ENCODE results near the gene KDM4C. TPM values are rescaled to one million over a fixed set of nuclear protein-coding genes. Genes with fewer than 3 reads are reported as not detected.

Gene KDM4C
- total and polyA plus RNA-seq, 2 of the 8 experiments (the other 6 are each of a cell fraction or from before 2014, with no cell fraction given): 13.0 to 26.1 TPM

DNA sequence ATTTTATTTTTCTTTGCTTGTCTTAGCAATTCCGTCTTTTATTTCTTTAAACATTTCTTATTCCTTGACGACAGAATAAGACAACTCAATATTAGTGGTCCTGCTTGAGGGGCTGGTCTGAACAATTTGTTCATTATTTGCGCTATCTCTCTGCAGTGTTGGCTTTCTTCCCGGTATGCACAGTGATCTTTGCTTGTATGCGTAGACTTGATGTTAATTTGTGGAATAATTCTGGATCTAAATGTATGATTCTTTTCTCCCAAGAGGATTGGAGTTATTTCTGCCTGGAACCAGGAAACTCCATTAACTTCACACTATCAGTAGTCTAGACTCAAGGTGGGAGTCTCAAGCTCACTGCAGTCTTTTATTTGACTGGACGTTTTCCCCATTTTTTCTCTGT lies 80.4 kb downstream of the KDM4C start:
- no peak overlapping the region for H4K8ac ChIP-seq (ENCODE audit: extremely low read depth, insufficient read depth, low read length)
- TF ChIP-seq ASH2L (IDR thresholded peaks at IDR 0.05; ENCODE audit: low read length): no peak
- peaks cover 0 to 2% (median 0%) of the 10 kb centered on the region in 4 experiments; a peak in 3 of 8 replicates for H3K36me3 ChIP-seq (ENCODE audit: control insufficient read depth in 2 of 4, insufficient read depth in 4 of 4, low read length in 3 of 4)
- FAIRE-seq (no peak), DNase-seq (ENCODE audit: low read depth in 1 of 2, low spot score in 2 of 2) (no peak)
- H3K56ac ChIP-seq (replicated peaks; ENCODE audit: insufficient read length, low read depth, low read length): no peak overlapping the region
- no peak overlapping the region for H3K9ac ChIP-seq (replicated peaks in 1 of 4; ENCODE audit: extremely low read depth in 1 of 4, low read depth in 3 of 4, low read length in 3 of 4)
- H3K4me2 ChIP-seq (ENCODE audit: insufficient read depth in 1 of 2, low read depth in 2 of 2, low read length in 2 of 2): no peak overlapping the region
- no peak overlapping the region for H2AFZ ChIP-seq (ENCODE audit: low read length)
- H3K27ac ChIP-seq (ENCODE audit: low read depth, low read length): no peak overlapping the region
- no peak overlapping the region for H3K14ac ChIP-seq (ENCODE audit: insufficient read length)
- no peaks in the 10 kb centered on the region for H3K79me2 ChIP-seq (ENCODE audit: control insufficient read depth in 1 of 2, insufficient read depth in 2 of 2, low read length in 2 of 2)
- H3K23ac ChIP-seq (ENCODE audit: insufficient read length): no peak overlapping the region
- H3K23me2 ChIP-seq (ENCODE audit: low read depth, low read length): no peaks in the 10 kb centered on the region
- H2AK5ac ChIP-seq (ENCODE audit: low read depth, low read length): no peak overlapping the region
- no peaks in the 10 kb centered on the region for H4K20me1 ChIP-seq (replicated peaks in 1 of 2; ENCODE audit: control insufficient read depth in 1 of 2, insufficient read depth in 2 of 2, low read length in 2 of 2)
- POLR2A ChIA-PET (ENCODE audit: partially characterized antibody): no interaction called here
- no peak overlapping the region for H3K18ac ChIP-seq (ENCODE audit: extremely low read depth, low read length)
- no peak overlapping the region for H4K91ac ChIP-seq (replicated peaks; ENCODE audit: insufficient read length, low read length)
- H3K4me3 ChIP-seq (ENCODE audit: extremely low read depth in 1 of 4, insufficient read depth in 2 of 4, low read depth in 3 of 4, low read length in 4 of 4): no peak overlapping the region
- no peak overlapping the region for H3K4ac ChIP-seq (replicated peaks; ENCODE audit: insufficient read length, low read depth, low read length)
- H3K9me3 ChIP-seq (ENCODE audit: insufficient read depth in 2 of 2, low read depth in 1 of 2, low read length in 1 of 2): no peaks in the 10 kb centered on the region
- no peak overlapping the region for H2BK120ac ChIP-seq (replicated peaks; ENCODE audit: low read depth, low read length)
- H3K27me3 ChIP-seq (replicated peaks in 1 of 4; ENCODE audit: control insufficient read depth in 3 of 4, extremely low read depth in 1 of 4, insufficient read depth in 3 of 4, low read length in 3 of 4): no peaks in the 10 kb centered on the region
- peaks cover 3% of the 10 kb centered on the region; the same call in 1 of the 2 replicates for H3K79me1 ChIP-seq (ENCODE audit: low read depth, low read length)
- H2BK12ac ChIP-seq (ENCODE audit: low read depth, low read length): no peak overlapping the region
- CTCF ChIA-PET (ENCODE audit: partially characterized antibody): interaction anchor here (13.6 kb wide), 1 partner anchor 11 kb away, joined by 120 read pairs; no protein-coding TSS in a partner anchor
- no peak overlapping the region for H2BK5ac ChIP-seq (ENCODE audit: low read depth, low read length)
- H3K4me1 ChIP-seq (replicated peaks in 1 of 4; ENCODE audit: control insufficient read depth in 3 of 4, insufficient read depth in 4 of 4, low read length in 3 of 4): no peaks in the 10 kb centered on the region
- no peak overlapping the region for H2BK15ac ChIP-seq (ENCODE audit: low read length)
- 89% methylated on average over 6 of the region's 6 CpGs; no CpG with 5 or more reads in 1 of the 2 experiments for WGBS, 2 experiments (ENCODE audit: extremely low coverage in 1 of 2, insufficient coverage in 1 of 2, insufficient read length in 1 of 2, insufficient replicate concordance in 2 of 2, low coverage in 1 of 2, low lambda C conversion rate in 2 of 2, missing lambda C conversion rate in 1 of 2)
- no peak overlapping the region for H4K5ac ChIP-seq (ENCODE audit: insufficient read length, low read depth, low read length)
- H2BK20ac ChIP-seq (ENCODE audit: low read length): no peak overlapping the region

All from H1 (cell line).